GM18909 (cell line): ENCODE data around the gene GVQW3.

Experiments used
- ATAC-seq: cut with Tn5 transposase; IDR thresholded peaks from one replicate; pipeline ENCODE4 v1.9.1; 2021; ENCODE audit warnings: mild to moderate bottlenecking; ENCODE audit not compliant: unreplicated experiment, poor library complexity

Gene GVQW3

GRCh38 chr11:76444065-76444383, 62.9 kb downstream of the GVQW3 start:
- no peak for ATAC-seq

- ATAC-seq: peak; percentile 94
Measured at GRCh38 chr11:76444384-76445120, 63.4 kb downstream of the GVQW3 start, which contains the start of gene EMSY. TSS of gene EMSY (plus strand) at chr11:76445018. CDS start at chr11:76446939, 1,921 bp downstream.

GRCh38 chr11:76445121-76446084, 64.3 kb downstream of the GVQW3 start:
- ATAC-seq: peak; percentile 27

GRCh38 chr11:76448506-76448905, 67.4 kb downstream of the GVQW3 start:
- ATAC-seq: no peak

GRCh38 chr11:76453248-76453647, 72.1 kb downstream of the GVQW3 start:
- no peak for ATAC-seq

- ATAC-seq: no peak
Measured at GRCh38 chr11:76455331-76455730, 74.2 kb downstream of the GVQW3 start.

GRCh38 chr11:76455931-76456330, 74.8 kb downstream of the GVQW3 start:
- ATAC-seq: no peak

- no peak for ATAC-seq
Measured at GRCh38 chr11:76456571-76456970, 75.4 kb downstream of the GVQW3 start.
